ENCODE measurements around the gene NMNAT2. TPM values are rescaled to one million over a fixed set of nuclear protein-coding genes. Genes with fewer than 3 reads are reported as not detected.
"Not testable (repeated sequence)": the region's sequence is repeated elsewhere in the genome, so short reads cannot be mapped to it uniquely, and the experiment has no call there.

Gene NMNAT2
- total and polyA plus RNA-seq, 2 donors (not counting 3 experiments of a cell fraction or from before 2014, with no cell fraction given), result 0.28 to 0.38 TPM

GRCh38 chr1:183431840-183432547, 13.8 kb upstream of the NMNAT2 start:
- Histone ChIP-seq H4K20me1 (replicated peaks; ENCODE audit: control insufficient read depth, extremely low read depth, insufficient read depth, low read length) (no peaks in the 10 kb centered on the region), H3K9ac (replicated peaks; ENCODE audit: extremely low read depth, insufficient read depth, low read length) (no peak overlapping the region), H3K9me1 (replicated peaks; ENCODE audit: control insufficient read depth, extremely low read depth, insufficient read depth, low read length) (no peaks in the 10 kb centered on the region), H3K9me3 (replicated peaks; ENCODE audit: control insufficient read depth, insufficient read depth, low read length) (no peaks in the 10 kb centered on the region), H3K27ac (ENCODE audit: insufficient read depth, low read depth, low read length) (no peak overlapping the region), H3K36me3 (ENCODE audit: control insufficient read depth in 2 of 2, extremely low read depth in 1 of 2, insufficient read depth in 2 of 2, low read length in 2 of 2) (no peaks in the 10 kb centered on the region), H3K4me2 (ENCODE audit: insufficient read depth, low read length) (no peak overlapping the region), H3K4me1 (ENCODE audit: control insufficient read depth, extremely low read depth, insufficient read depth, low read length) (no peaks in the 10 kb centered on the region), H3K4me3 (replicated peaks in 1 of 3; ENCODE audit: insufficient read depth in 1 of 3, low read depth in 1 of 3, low read length in 3 of 3) (no peak overlapping the region), H2AFZ (ENCODE audit: low read depth, low read length) (no peak overlapping the region), H3K79me2 (ENCODE audit: control insufficient read depth, insufficient read depth, low read length) (no peaks in the 10 kb centered on the region), H3K27me3 (ENCODE audit: control insufficient read depth in 2 of 2, insufficient read depth in 2 of 2, low read length in 2 of 2) (peaks cover 0 to 10% of the 10 kb centered on the region in 2 experiments)
- BruUV-seq (replicated peaks), result no TSS peak
- dilution Hi-C loops (cut with MboI; ENCODE audit: extremely low pct_ligation_motif_present, low sequenced_read_pairs) (no loop called here), intact Hi-C loops (cut with micrococcal nuclease) (no loop called here)
- TF ChIP-seq EZH2 (IDR thresholded peaks at IDR 0.05; ENCODE audit: borderline replicate concordance, low read depth, low read length, severe bottlenecking) (no peak), CTCF (IDR thresholded peaks at IDR 0.05; ENCODE audit: extremely low read depth in 1 of 2, insufficient read depth in 1 of 2, low read depth in 1 of 2, low read length in 2 of 2) (no peak), MAX (IDR thresholded peaks at IDR 0.05; ENCODE audit: insufficient read depth, insufficient read length) (no peak), GATA2 (IDR thresholded peaks at IDR 0.05; ENCODE audit: insufficient read depth, insufficient read length, low read depth, low read length) (no peak), POLR2AphosphoS5 (IDR thresholded peaks at IDR 0.05; ENCODE audit: insufficient read depth, low read depth, low read length) (no peak), FOS (IDR thresholded peaks at IDR 0.05; ENCODE audit: borderline replicate concordance, insufficient read depth, low read length) (no peak), POLR2A (IDR thresholded peaks at IDR 0.05; ENCODE audit: low read depth, low read length) (no peak), JUN (IDR thresholded peaks at IDR 0.05; ENCODE audit: borderline replicate concordance, insufficient read depth, insufficient read length, low read depth) (no peak), MYC (IDR thresholded peaks at IDR 0.05; ENCODE audit: low read depth, low read length) (no peak)
- POLR2A ChIA-PET, result no interaction called here
- FAIRE-seq, result no peak
- CTCF ChIA-PET, result interaction anchor here (1.6 kb wide), 1 partner anchor 12 kb away, joined by 4 read pairs; no protein-coding TSS in a partner anchor
- DNase-seq (ENCODE audit: low read depth, low spot score), result no peak

GRCh38 chr1:183427591-183427990, 9.4 kb upstream of the NMNAT2 start:
- H3K9ac ChIP-seq (replicated peaks; ENCODE audit: extremely low read depth, insufficient read depth, low read length); FAIRE-seq; H3K27ac ChIP-seq (ENCODE audit: insufficient read depth, low read depth, low read length); H3K36me3 ChIP-seq (ENCODE audit: control insufficient read depth in 2 of 2, extremely low read depth in 1 of 2, insufficient read depth in 2 of 2, low read length in 2 of 2); H3K9me1 ChIP-seq (replicated peaks; ENCODE audit: control insufficient read depth, extremely low read depth, insufficient read depth, low read length); DNase-seq (ENCODE audit: low read depth, low spot score); H3K4me2 ChIP-seq (ENCODE audit: insufficient read depth, low read length); H4K20me1 ChIP-seq (replicated peaks; ENCODE audit: control insufficient read depth, extremely low read depth, insufficient read depth, low read length); H2AFZ ChIP-seq (ENCODE audit: low read depth, low read length); H3K9me3 ChIP-seq (replicated peaks; ENCODE audit: control insufficient read depth, insufficient read depth, low read length); CTCF ChIA-PET; intact Hi-C loops (cut with micrococcal nuclease); H3K79me2 ChIP-seq (ENCODE audit: control insufficient read depth, insufficient read depth, low read length); H3K4me3 ChIP-seq (replicated peaks in 1 of 3; ENCODE audit: insufficient read depth in 1 of 3, low read depth in 1 of 3, low read length in 3 of 3); POLR2A ChIA-PET; H3K4me1 ChIP-seq (ENCODE audit: control insufficient read depth, extremely low read depth, insufficient read depth, low read length); BruUV-seq (replicated peaks); dilution Hi-C loops (cut with MboI; ENCODE audit: extremely low pct_ligation_motif_present, low sequenced_read_pairs): not testable (repeated sequence)
- H3K27me3 ChIP-seq (ENCODE audit: control insufficient read depth in 2 of 2, insufficient read depth in 2 of 2, low read length in 2 of 2), result peaks cover 0 to 11% of the 10 kb centered on the region in 2 experiments
